NCI-H1105 (cell line): ENCODE data around the gene ABCB4.
"Not testable (repeated sequence)": the region's sequence is repeated elsewhere in the genome, so short reads cannot be mapped to it uniquely, and the experiment has no call there.

Experiments
- DNase-seq: peaks from one replicate; lab custom pipeline; 2025; lab: John Stamatoyannopoulos, UW

ABCB4 gene

DNA sequence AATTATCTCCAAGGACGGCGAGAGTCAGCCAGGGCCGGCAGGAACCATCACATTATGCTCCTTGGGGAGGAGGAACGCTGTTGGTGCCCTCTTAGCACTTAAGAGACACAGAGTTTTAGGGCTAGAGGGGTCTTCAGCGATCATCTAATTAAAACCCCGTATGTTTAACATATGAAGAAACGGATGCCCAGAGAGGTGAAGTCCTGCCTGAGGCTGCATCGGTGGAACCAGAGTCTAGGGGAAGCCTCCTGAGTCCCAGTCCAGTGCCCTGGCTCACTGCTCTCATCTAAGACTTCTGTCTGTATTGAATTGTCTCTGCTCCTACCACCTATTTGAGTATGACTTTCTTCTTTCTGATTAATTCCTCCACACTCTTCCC lies 688 bp upstream of the ABCB4 start:
- DNase-seq, result no peak

DNA sequence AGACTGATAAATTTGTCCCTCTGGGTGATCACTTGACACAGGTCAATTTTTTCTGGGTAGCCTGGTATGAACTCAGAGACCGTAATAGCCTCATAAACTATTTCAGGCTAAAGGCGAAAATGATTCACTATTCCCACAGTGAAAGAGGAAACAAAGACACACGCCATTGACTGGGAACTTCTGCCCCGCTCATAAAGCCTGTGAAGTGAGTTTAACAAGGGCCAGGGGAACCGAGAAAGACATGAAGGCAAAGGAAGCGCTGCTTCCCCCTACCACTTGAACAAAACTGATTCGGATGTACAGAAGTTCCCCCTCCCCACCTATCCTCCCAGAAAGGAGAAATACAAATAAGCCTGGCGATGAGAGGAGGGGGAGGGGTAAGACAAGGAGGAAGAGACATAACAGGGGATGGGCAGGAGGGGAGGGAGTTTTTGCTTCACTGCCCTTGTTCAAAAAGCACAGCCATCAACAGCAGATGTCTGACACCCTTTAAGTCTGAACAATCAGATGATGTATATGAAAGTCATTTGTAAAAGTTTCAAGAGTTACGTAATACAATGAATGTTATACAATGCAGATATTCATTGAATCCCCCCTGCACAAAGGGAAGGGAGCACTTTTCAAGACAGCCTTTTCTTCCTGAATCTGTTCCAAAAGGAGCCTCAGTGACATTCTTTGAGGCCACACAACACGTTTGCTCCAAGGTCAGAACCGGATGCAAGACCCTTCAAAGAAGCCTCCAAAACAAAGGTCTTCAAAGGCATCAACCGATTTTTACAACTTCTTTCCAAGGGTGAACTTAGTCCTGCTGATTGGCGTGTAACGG lies 734 bp downstream of the ABCB4 start:
- no peak for DNase-seq

DNA sequence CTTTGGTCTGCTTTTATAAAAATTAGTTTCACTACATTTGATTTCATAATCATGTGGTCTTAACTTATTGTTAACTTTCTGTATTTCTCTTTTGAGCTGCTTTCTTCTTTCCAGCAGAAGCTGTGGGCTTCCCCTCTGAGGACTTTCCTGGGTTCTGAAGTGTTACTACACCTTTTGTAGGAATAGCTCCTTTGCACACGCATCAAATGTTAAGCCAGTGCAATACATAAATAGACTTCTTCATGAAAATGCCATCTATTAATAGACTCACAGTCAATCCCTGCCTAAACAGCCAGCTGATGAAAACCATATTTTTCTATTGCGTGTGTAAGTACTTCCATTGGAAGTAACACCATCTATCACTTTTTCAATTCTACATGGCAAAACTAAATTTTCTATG lies 1.5 kb downstream of the ABCB4 start:
- no peak for DNase-seq

DNA sequence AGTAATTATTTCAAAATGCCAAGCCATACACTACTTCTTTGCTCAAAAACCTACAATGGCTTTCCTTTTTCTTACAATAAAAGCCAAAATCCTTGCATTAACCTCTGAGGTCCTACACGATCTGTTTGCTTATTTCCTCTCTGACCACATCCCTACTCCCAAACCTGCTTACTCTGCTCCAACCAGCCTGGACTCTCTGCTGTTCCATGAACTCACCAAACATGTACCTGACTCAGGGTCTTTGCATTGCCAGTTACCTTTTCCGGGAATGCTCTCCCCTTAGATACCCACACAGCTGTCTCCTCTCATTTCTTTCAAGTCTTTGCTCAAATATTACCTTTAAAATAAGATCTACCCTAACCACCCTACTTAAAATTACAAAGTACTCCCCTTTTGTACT lies 2.3 kb downstream of the ABCB4 start:
- no peak for DNase-seq

DNA sequence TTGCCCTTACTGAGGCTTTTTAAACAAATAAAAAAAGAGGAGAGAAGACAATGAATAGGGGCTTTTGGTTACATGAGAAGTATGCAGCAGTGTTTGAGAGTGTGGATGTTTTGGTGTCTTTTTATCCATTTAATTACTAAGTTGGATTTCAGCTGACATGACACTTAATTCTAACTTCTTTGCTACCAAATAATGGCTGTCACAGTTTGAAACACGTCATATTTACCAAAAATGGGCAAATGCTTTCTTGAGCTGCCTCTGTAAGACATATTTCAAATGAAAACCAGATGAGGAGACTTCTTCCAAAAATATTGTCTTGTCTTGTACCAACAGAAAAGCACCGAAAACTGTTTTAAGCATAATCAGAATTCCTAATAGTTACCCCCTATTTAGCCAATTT lies 4.0 kb downstream of the ABCB4 start:
- DNase-seq, result no peak

DNA sequence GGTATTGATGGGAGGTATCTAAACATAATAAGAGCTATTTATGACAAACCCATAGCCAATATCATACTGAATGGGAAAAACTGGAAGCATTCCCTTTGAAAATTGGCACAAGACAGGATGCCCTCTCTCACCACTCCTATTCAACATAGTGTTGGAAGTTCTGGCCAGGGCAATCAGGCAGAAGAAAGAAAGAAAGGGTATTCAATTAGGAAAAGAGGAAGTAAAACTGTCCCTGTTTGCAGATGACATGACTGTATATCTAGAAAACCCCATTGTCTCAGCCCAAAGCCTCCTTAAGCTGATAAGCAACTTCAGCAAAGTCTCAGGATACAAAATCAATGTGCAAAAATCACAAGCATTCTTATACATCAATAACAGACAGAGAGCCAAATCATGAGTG lies 6.3 kb downstream of the ABCB4 start:
- not testable (repeated sequence) for DNase-seq

DNA sequence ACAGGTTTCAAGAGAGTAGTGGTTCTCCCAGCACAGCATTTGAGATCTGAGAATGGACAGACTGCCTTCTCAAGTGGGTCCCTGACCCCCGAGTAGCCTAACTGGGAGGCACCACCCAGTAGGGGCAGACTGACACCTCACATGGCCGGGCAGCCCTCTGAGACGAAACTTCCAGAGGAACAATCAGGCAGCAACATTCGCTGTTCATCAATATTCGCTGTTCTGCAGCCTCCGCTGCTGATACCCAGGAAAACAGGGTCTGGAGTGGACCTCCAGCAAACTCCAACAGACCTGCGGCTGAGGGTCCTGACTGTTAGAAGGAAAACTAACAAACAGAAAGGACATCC lies 10.0 kb downstream of the ABCB4 start:
- not testable (repeated sequence) for DNase-seq

DNA sequence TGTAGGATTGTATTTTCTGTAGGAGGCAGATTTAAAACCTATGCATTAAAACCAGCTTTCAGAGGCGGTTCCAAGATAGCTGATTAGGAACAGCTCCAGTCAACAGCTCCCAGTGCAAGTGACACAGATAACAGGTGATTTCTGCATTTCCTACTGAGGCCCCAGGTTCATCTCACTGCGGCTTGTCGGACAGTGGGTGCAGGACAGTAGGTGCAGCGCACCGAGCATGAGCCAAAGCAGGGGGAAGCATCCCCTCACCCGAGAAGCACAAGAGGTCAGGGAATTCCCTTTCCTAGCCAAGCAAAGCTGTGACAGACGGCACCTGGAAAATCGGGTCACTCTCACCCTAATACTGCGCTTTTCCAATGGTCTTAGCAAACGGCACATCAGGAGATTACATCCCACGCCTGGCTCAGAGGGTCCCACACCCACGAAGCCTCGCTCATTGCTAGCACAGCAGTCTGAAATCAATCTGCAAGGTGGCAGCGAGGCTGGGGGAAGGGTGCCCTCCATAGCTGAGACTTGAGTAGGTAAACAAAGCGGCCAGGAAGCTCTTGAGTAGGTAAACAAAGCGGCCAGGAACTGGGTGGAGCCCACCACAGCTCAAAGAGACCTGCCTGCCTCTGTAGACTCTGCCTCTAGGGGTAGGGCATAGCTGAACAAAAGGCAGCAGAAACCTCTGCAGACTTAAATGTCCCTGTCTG lies 10.5 kb downstream of the ABCB4 start:
- DNase-seq, result peak; percentile 19

DNA sequence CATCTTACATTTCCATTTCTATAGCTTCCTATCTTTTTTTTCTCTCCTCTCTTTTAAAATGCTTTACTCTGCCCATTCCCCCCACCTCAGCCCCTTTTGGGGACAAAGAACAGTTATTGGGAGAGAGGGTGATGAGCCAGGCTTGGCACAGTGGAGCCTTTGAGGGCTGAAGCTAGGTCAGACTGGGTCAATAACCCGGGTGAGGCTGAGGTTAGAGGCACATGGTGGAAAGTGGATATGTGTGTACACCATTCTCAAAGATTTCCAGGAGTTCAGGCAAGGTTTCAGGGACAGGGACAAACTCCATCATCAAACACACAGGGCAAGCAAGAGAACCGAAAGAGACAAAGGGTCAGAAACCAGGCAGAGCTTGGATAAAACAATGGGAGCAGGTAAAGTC lies 11.5 kb downstream of the ABCB4 start:
- DNase-seq, result no peak

DNA sequence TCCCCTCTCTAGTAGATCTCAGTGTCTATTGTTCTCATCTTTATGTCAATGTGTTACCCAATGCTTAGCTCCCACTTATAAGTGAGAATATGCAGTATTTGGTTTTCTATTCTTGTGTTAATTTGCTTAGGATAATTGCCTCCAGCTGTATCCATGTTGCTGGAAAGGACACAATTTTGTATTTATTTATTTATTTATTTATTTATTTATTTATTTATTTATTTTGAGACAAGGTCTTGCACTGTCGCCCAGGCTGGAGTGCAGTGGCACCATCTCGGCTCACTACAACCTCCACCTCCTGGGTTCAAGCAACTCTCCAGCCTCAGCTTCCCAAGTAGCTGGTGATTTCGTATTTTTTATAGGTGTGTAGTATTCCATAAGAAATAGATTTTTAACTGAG lies 15.0 kb downstream of the ABCB4 start:
- not testable (repeated sequence) for DNase-seq

DNA sequence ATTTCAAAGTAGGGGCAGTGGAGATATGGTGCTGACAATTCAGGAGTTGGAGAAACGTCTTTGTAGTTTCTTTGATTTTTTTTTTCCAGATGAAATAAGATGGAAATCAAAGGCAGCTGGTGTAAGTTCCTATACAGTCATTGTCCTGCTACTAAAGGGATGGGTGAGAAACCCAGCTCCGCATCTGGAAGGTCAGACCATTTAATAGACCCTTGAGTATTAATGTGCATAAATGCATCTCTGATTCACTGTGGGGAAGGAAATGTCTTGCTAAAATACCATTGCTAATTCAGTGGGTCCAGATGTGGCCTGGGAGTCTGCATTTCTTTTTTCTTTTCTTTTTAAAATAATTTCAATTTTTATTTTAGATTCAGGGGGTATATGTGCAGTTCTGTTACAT lies 15.5 kb downstream of the ABCB4 start:
- DNase-seq, result no peak

DNA sequence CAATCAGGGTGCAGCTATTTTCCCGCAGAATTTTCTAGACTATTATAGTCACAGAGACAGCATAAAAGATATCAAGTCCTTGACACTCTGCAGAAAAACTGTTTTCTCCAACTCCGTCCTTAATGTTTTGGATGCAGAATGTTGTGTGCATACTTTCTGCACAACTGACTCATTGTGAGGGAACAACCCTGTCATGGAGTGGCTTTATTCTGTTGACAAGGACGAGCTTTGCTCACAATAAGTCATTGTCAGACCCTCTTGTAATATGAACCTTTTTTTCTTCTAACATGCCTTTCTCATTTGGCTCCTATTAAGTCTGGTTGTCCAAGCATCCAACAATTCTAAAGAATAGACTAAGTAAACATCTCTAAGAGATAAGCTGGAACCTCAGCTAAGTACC lies 17.3 kb downstream of the ABCB4 start:
- DNase-seq, result no peak

DNA sequence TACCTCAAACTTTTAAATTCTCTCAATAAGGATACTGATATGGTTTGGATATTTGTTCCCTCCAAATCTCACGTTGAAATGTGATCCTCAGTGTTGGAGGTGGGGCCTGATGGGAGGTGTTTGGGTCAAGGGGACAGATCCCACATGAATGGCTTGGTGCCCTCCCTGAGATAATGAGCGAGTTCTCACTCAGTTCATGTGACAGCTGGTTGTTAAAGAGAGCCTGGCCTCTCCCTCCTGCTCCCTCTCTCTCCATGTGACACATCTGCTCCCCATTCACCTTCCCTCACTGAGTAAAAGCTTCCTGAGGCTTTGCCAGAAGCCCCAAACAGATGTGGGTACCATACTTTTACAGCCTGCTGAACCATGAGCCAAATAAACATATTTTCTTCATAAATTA lies 19.2 kb downstream of the ABCB4 start:
- DNase-seq, result no peak

DNA sequence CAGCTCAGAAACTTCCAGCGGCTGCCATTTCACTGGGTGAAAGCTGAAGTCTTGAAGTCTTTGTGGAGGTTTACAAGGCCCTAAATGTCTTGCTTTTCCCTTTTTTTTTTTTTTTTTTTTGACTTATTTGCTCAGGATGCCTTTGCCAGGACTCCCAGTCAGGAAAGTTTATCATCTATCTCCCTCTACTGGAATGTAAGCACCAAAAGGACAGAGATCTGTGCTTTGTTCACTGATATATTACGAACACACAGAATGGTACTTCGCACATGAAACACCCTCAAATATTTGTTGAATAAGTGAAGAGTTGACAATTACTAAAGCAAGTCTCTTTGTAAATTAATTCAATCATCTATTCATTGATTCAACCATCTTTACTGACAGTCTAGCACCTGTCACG lies 23.2 kb downstream of the ABCB4 start:
- DNase-seq, result no peak

DNA sequence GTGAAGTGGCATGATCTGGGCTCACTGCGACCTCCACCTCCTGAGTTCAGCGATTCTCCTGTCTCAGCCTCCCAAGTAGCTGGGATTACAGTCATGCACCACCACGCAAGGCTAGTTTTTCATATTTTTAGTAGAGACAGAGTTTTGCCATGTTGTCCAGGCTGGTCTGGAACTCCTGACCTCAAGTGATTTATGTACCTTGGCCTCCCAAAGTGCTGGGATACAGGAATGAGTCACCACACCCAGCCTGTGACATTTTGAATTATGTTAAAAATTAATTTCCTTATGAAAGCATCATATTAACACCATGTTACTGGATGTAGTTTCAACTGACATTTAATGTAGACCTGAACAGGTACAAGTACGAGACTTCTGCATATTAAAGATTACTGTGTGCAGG lies 24.3 kb downstream of the ABCB4 start:
- no peak for DNase-seq

DNA sequence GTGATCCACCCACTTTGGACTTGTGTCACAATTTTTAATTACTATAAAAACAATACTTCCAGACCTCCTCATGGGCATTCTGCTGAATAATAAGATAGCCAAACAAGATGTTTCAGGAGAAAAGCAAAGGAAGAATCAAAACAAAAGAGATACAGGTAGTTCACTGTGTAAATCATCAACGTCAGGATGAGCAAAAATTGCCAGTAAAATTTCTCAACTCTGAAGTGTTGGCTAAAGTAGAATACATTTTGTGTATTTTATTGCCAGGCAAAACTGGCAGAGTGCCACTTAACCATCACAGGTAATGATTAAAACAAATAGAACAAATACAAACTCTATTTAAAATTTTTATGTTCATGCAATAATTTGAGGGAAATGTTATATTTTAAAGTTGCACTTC lies 24.8 kb downstream of the ABCB4 start:
- DNase-seq, result no peak

DNA sequence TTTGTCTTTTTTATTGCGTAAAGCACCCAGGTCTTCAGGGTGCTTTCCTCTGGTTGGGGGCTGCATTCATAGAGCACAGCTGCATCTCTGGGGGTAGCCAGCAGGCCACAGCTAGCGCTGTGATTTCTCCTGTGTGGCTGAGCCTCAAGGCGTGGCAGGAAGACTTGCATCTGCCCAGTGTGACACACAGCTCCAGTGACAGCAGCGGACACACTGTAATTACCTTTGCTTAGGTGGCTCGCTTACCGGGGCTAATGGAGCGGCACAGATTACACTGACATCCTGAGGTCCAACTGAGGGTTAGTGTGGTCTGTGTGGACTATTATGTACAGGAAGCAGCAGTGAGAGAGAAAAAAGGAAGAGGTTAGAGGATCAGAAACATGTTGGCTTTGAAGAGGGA lies 27.1 kb downstream of the ABCB4 start:
- DNase-seq, result no peak

DNA sequence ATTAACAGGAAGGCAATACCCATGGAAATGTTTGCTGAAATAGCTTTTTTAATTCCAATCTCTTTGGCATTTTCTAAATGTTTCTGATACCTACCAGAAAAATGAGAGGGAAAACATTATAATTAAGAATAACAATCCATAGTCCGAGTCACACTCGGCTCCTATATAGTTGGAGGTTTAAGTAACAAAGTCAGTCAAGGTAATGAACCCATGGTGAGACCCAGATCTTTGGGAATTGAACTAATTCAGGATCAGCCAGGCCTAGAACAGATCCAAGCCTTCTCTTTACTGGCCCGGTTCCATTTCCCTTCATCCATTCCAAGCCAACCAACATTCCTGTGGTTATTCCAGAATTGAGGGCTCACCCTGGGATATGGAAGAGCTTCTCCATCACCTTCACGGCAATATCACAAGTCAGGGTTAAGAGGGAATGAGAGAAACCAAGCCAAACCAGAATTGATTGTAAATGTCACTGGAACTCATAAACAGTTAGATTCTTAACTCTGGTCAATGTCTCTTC lies 28.3 kb downstream of the ABCB4 start:
- DNase-seq, result no peak

DNA sequence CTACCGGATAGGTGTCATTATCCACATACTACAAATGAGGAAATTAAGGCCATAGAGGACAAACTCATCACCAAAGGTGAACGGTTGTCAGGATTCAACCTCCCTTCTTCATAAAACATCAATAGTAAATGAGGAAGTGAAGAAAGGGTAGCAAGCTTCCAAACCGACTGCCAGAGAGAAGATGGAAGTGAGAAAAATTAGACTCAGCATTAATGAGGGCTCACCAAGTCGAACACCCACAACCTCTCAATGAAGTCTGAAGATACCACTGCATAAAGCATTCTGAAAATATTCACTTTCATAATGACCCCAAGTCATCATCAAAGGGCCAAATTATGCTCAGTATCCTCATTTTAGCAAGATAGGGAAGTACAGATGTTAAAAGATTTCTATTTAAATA lies 29.6 kb downstream of the ABCB4 start:
- no peak for DNase-seq

DNA sequence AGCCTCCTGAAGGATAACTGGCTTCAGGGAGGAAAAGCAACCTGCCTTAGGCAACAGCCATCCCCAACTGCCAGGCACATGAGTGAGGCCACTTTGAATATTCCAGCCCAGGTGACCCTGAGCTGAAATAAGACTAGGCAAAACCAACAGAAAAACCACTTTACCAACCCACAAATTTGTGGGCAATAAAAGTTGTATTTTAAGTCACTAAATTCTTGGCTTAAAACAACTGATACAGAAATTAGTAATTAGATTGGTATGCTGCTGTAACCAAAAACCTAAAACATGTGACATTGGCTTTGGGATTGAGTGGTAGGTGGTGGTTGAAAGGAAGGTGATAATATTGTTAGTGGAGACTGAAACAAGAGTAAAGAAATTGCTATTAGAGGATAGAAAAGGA lies 39.9 kb downstream of the ABCB4 start:
- no peak for DNase-seq

DNA sequence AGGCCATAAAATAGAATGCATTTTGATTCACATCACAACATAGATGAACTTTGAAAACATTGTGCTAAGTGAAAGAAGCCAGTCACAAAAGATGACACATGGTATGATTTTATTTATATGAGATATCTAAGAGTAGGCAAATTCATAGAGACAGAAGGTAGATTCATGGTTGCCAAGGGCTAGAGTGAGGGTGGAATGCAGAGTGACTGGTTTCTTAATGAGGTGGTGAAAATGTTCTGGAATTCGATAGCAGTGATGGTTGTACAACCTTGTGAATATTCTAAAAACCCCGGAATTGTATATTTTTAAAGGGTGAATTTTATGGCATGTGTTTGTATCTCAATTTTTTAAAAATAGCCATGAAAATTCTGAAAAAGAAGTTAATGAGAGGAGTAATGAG lies 42.9 kb downstream of the ABCB4 start:
- no peak for DNase-seq

DNA sequence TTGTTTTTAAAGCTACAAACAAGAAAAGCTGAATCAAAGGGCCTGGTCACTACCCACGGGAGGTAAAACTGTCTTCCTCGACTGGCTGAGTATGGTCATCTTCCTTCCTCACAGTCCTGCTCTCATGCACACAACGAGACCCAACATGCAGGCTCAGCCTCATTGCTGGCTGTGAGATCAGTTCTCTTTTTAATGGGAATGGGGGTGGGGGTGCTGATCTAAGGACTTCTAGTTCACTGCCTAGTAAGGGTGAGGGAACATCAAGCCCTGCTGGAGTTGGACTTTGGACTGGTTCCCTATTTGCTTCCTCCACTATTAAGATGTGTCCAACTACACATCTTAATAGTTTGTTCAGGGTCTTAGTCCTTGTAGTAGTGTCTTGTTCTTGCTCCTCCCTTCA lies 48.2 kb downstream of the ABCB4 start:
- no peak for DNase-seq

DNA sequence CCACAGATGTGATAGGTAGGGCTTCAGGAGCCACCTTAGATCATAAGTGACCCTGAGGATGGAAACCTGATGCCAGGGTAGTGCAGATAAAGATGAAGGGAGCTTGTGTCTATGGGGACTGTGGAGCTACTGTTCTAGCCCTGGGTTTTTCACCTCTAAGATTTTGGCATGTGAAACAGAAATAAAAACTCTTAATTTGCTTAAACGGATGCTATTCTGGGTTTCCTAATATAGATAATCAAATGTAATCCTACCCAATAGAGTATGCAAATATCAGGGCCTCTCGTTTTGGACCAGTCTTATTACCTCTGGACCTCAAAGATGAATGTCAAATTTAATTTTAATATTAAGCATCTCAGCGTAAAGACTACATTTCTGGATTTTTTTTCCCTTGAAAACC lies 49.3 kb downstream of the ABCB4 start:
- no peak for DNase-seq

DNA sequence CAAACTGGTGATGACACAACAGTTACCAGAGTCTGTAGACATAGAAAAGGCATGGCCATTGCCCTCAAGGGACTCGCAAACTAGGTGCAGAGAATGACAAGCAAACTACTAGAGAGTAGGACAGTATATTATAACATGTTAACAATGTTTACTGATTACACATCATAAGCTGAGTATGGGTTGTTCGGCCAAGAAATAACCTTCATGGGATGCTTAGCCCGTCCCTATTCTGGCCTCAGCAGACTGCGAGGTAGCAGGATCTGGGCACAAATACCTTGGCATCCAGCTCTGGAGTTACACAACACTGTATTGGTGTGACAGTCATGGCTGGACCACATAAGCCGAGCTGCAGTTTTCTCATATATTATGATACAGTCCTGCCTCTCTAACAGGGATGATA lies 51.4 kb downstream of the ABCB4 start:
- no peak for DNase-seq
